HG03103 (cell line): ENCODE results near the gene PRKCB.
"Not testable (repeated sequence)": the region's sequence is repeated elsewhere in the genome, so short reads cannot be mapped to it uniquely, and the experiment has no call there.

ENCODE experiments used
- ATAC-seq: cut with Tn5 transposase; IDR thresholded peaks from one replicate; pipeline ENCODE4 v1.9.1; 2021; ENCODE audit warnings: low read depth; ENCODE audit not compliant: unreplicated experiment

The PRKCB gene

DNA sequence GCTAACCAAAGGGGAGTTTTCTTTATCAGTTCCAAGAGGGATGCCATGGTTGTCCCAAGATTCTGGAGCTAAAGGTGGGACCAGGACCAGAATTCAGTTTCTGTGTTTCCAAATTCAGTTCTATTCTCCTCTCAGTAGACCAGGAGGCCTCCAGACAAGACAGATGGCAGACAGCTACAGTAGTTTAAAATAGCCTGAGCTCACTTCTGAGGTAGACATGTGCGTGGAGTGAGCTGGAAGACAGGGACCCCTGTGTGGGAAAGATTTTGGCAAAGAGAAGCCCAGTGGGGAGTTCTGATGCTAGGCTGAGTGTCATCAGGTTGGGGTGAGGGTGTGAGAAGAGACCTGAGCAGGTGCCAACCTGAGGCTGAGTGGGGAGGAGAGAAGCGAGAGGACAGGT is 95.4 kb downstream of the PRKCB start:
- no peak for ATAC-seq

DNA sequence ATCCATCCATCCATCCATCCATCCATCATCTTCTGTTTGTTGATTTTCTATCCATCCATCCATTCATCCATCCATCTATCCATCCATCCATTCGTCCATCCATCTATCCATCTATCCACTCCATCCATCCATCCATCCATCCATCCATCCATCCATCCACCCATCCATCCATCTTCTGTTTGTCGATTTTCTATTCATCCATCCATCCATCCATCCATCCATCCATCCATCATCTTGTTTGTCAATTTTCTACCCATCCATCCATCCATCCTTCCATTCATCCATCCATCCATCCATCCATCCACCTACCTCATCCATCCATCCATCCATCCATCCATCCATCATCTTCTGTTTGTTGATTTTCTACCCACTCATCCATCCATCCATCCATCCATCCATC is 97.9 kb downstream of the PRKCB start:
- not testable (repeated sequence) for ATAC-seq

DNA sequence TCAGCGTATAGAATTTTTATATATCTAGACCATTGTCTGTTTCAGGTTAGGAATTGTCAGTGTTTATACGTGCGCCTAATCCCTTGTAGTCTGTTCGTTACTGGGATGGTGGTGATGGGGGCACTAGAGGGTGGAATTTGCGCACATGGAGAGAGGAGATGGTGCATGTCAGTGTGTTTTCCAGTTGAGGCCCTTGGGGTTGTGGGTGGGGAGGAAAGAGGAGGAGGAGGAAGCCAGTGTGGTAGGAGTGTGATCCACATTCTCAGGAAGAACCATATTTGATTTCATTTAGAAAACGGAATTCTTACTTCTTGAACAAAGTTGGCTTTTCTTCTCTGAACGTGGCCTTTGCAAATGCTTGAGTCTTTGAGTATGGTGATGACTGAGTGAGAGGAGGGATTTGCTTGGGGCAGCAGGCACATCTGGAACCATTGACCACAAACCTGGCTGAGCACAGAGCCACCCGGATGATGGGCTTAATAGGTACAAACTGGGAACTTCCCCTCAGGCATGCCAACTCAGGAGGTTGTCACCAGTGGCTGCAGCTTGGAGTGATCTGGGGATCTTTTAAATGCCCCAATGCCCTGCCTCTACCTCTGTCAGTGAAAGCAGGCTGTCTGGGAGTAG is 98.9 kb downstream of the PRKCB start:
- ATAC-seq = no peak

DNA sequence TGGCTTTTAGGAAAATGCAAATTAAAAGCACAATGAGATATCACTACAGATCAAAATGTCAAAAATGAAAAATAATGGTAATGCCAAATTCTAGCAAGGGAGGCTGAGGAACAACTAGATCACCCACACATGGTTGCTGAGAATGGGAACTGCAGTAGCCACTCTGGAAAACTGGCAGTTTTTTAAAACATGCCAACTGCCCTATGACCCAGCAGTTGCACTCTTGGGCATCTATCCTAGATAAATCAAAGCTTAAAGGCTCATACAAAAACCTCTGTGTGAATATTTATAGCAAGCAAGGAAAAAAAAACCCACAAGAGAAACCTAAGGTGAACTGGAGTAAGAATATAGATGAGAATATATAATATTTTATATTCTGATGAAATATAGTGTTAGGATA is 104.3 kb downstream of the PRKCB start:
- ATAC-seq = no peak

DNA sequence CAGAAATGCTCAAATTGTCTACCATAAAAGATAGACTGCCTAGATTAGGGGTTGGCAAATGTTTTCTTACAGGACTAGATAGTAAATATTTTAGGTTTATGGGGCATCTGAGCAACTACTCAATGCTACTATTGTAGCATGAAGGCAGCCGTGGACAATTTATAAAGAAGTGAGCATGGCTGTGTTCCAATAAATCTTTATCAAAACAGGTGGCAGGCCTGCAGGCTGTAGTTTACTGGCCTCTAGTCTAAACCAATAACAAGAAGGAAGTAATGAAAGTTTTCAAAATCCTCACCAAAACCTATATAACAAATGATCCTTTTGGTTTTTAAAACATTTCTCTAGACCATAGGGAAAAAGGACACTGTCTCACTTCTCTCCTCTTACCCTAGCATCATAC is 105.2 kb downstream of the PRKCB start:
- no peak for ATAC-seq

DNA sequence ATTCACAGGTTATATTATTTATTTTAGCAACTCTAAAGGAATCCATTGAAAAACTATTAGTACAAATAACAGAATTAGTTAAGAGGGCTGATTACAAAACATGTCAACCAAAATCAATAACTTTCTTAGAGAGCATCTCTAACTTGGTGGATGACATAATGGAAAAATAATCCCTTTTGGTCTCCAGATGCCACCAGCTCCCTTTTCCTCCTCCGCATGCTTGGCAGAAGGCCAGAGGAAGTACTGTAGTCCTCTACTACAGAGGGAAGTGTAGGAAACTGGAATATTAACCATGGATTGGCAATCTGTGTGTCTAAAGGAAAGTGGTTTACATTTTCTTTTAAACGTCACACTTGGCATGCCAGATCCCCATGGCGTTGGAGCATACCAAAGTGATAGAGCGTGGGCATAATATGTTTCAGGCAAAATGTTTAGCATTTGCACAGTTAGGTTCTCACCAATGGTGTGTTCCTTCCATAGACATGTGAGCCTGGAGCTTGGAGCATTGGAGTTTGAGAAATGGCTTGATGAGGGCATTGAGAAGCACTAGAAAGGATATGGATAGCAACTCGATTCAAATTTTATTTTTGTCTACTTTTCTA is 106.3 kb downstream of the PRKCB start:
- ATAC-seq = no peak

DNA sequence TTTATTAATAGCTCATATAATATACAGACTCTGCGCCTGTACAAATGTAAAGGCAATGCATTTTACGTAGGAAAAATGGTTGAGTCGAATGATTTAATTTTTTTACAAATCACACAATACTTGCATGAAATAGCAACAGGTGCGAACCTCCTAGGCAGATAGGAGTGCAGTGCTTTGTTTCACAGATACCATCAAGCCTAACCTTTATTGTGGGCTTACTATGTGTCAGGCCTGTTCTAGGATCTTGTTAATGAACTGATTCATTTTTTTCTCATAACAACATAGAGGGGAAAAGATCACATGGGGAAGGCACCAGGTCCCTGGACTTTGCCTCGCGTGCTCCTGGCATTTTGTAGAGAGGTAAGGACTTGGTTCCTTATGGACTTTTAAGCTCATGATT is 107.8 kb downstream of the PRKCB start:
- no peak for ATAC-seq

DNA sequence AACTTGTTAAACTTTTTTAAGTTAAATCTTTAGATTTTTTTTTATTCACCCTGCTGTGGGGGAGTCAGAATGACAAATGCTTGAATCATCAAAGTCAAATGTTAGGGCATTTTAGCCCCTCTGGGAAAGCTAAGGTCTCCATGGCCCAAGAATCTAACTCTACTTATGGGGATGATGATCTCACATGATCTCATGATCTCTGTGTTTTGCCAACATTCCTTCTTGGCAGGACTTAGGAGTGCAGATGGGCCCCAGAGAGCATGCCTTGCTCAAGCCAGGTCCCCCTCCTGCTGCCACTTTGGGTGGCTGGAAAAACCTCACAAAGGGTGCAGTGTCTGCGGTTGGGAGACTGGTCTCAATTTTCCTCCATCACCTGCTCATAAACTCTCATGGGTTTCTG is 108.6 kb downstream of the PRKCB start:
- ATAC-seq = no peak

DNA sequence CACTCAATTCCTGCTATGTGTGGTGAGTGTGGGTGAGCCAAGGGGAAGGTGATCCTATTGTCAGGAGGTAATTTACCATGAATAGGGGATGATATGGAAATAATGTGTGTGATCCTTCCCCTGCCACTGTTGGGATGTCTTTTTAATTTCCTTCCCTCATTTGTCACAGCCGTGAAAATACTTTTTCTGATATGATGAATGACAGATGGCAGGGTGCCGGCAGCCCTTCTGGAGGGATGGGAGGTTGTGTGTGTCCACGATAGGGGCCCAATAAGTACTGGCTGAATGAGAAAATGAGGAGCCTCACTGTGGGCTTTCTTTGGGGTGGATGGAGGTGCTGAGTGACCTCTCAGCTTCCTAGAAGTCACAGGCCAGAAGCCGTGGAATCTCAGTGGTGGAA is 109.5 kb downstream of the PRKCB start:
- no peak for ATAC-seq

DNA sequence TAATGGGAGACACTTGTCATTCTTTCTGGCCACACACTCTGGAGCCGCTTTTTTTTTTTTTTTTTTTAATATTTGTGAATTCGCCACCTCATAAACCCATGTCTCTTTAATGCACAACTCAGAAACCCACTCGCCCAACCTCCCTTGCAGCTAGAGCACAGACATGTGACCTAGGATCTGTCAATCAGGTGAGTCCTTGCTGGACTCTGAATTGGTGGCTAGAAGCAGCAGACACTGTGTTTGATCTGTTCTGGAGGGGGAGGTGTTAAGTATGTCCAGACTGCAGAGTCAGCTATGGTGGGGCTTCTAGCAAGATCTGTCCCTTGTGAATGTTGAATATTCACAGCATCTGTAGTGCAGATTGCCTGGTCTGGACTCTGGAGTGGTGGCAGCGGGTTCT is 112.1 kb downstream of the PRKCB start:
- ATAC-seq = no peak

DNA sequence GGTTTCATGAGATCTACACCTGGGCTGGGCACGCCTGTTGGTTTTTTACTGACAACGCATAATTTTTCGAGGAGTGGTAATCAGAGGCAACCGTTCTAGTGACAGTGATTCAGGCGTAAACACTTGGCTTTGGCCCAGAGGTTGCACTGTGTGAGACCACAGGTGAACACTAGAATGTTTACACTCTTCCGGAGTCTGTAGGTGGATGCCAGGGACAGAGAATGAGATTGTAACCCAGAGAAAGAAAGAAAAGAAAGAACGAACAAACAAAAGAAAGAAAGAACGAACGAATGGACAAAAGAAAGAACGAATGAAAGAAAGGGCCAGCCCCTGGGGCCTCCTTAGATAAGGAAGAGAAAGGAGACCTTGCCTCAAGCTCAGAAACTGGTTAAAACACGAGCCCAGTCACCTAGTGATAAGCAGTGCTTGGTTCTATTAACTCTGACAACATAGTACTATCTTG is 113.2 kb downstream of the PRKCB start:
- ATAC-seq = no peak

DNA sequence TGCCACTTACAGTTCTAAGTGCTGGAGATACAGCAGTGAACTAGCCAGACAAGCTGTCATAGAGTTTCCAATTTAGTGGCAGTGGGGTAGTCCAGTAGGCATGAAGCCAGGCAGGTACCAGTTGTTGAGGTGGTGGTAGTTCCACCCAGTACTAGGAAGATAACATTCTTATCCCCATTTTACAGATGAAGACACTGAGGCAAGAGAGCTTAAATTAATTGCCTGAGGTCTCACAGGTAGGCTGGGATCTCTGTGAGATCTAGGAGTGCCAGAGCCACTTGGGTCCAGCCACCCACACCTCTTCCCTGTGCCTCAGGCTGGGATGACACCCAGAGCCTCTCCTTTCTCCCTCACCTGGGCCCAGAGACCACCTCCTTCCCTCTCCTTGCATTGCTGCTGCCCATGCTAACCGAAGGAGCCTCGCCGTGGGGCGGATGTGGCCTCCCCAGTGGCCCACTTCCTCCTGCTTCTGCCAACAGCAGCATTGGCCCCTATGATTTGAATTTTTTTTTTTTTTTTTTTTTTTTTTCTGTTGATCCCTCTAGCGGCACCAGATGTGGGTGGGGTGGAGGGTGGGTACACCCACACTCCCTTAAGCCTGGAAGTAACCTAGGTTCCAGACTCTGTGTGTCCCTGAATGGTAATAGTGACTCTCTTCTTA is 114.0 kb downstream of the PRKCB start:
- no peak for ATAC-seq

DNA sequence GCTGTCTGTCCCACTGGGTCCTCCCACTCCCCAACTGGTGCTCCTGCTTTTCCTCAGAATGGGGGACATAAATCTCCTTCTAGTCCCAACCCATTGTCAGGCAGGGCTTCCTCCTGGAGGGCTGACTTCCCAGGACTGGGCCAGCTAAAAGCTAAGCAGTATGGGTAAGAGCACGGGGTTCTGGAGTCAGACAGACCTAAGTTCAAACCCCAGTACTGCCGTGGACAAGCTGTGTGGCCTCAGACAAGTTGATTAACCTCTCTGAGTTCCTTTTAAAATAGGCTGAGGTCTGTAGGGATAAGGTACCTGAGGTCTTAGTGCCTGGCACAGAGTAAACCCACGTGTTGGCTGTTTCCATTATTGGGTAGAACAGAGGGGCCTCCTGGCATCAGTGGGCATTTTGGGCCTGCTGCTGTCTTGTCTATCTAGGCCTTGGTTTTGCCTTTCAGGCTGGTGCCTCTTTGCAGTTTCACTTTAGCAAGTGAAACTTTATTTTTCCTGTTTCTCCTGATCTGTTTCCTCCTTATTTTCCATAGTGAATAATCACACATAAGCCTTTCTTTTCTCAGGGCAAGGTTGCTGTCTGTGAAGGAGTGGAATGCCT is 114.6 kb downstream of the PRKCB start:
- ATAC-seq = no peak

DNA sequence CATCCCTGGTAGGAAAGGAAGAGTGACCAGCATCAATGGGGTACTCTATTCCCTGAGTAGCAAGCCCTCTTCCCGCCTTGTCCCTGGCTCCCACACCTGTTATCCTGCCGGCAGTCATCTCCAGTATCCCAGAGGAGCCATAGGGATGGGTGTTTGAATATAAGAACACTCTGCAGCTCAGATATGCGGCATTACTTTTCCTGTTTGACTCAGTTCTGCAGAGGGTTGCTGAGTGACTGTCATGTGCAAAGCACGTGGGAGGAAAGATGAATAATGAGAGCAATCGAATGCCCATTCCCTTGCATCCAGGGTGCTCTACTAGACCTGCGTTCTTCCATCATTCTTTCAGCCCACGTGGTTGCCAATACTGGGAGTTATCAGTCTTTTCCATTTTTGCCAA is 115.1 kb downstream of the PRKCB start:
- no peak for ATAC-seq

DNA sequence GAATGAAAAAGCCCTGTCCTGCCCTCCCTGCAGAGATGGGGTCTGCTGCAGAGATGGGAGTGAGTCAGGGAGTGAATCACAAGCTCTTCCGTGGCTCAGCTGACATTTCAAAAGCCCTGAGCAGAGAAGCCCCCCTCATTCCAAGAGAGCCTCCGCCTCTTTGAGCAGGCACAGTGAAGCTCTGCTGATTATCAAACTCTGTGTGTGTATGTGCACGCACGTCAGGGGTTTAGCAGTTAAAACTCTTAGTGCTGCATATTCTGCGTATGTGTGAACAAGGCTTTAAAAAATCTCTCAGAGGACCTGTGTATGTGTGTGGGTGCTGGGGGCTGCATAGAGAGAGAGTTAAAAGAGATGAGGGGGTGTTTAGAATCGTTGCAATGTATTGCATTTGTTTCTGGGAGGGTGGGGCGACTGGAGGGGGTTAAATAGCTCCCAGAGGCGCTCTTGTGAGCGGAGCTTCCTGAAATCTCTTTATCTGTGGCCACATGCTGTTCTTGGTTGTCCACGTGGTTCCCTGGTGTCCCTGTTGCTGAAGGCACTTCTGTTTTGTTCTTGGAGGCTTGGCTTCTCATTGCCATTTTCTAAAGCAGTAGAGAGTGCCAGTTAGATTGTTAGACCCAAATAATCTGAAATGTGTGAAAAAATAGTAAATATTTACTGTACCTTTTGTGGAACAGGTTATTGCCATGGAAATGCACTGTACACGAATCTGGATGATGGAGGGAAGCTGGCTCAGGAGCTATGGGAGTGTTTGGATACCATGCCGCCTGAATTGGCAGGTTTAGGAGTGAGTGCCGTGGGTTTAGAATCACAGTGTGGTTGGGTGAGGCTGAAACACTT is 116.6 kb downstream of the PRKCB start:
- ATAC-seq = no peak

DNA sequence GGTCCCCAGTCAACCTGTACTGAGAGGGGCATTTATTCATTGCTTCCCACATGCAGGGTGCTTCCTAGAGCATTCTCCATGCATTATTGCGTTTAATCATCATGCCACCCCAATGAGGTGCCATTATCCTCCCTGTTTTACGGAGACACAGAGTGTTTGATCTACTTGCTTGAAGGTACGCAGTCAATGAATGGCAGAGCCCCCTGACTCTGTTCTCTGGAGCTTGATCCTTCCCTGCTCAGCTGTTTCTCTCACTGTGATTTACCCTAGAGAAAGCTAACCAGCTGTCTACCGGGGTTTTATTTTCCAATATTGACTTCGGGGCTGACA is 117.2 kb downstream of the PRKCB start:
- ATAC-seq = no peak

DNA sequence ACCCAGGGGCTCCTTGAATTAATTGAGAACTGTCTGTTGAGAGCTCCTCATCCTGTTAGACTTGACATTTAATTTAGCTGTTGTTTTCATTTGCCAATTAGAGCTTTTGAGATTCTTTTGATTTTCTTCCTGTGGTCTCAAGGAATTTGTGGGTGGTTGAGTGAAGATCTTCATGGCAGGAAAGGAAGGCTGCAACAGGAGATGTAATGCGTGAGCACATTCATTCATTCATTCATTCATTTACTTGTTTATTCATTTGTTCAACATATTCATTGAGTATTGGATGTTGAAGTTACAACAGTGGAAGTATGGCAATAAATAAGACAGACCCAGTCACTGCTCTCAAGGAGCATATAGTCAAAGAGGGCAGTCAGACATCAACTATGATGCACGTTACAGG is 117.7 kb downstream of the PRKCB start:
- no peak for ATAC-seq

DNA sequence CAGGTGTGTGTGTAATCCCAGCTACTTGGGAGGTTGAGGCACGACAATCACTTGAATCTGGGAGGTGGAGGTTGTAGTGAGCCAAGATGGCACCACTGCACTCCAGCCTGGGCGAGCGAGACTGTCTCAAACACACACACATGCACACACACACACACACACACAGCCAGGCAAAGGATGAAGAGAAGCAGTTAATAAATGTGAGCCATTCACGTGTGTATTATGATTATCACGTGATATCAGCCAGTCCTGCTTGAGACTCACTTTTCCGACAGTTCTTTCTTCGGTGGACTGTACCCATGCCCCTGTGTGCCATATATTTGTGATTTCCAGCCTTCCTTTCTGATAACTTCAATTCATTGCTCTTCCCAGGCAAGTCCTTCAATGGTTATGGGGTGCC is 119.3 kb downstream of the PRKCB start:
- ATAC-seq = no peak

DNA sequence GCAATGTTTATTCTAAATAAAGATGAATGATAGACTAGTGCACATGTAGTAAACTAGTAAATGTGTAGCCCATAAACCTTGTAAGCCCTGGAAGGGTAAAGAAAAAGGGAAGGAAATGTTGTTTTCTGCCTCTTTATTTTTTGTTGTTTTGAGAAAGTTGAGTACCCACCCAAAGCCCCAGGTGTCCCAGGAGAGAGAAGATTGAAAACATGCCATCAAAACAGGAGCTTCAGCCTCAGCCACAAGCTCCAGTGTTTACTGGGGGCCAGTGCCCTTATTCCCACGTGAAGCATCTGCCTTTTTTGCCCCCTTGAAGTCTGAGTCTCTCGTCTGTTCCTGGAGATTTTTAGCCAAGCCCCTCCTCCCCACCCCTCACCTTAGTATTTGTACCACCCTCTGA is 121.5 kb downstream of the PRKCB start:
- no peak for ATAC-seq

DNA sequence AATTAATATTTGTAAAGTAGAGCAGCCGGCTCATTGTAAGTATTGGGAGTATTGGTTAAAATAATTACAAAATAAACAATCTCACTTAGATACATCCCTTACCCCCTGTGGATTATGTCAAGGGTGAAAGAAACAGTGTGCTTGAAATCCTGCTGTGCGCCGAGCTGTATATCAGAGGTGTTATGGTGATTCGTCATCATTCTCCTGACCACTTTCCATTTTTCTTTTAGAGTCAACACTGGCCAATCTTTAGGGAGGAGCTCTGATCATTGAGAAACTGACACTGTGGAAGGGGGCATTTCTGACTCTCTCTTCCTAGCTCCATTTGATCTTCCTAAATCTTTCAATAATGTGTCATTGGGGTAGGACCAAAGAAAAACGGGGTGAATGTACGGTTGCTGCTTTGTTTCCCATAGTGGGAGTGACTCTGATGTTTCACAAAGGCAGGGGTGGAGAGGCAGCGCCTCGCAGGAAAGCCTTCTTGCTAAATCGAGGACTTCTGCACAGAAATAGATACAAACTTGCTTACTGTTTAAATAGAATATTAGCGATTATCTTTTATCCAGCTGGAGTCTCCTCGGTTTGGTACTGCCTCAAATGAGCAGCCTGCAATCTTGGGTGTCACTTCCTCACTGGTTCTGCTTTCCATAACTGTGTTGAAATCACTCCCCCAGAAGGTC is 123.4 kb downstream of the PRKCB start:
- no peak for ATAC-seq

DNA sequence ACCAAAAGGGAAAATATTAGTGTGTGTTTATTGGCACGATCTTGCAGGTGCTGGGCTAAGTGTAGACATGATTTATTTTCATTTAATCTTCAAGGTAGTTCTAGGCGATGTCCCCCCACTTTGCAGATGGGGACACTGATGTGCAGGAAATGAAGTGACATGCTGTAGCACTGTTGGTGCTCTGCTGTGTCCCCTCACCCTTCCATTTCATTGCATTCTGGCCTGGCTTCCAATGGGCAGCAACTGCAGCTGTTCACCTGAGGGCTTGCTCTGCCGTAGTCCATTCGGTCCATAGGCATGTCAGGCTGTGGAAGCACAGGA is 123.9 kb downstream of the PRKCB start:
- no peak for ATAC-seq
